HTR-8/SVneo (cell line): Measurements from ENCODE around the gene CCZ1.
"Not testable (repeated sequence)": the region's sequence is repeated elsewhere in the genome, so short reads cannot be mapped to it uniquely, and the experiment has no call there.

Experiments
- DNase-seq: peaks from one replicate; pipeline ENCODE4 v3.0.0; 2011; ENCODE audit warnings: low spot score, mixed read lengths; ENCODE audit not compliant: insufficient read length
- FAIRE-seq: peaks from 2 replicates; lab custom pipeline; 2011; peaks lifted over from hg19 to GRCh38; lab: Jason Lieb, UNC

The CCZ1 gene

GRCh38 chr7:5903002-5903401, 4.5 kb downstream of the CCZ1 start:
- FAIRE-seq, DNase-seq: not testable (repeated sequence)

GRCh38 chr7:5904726-5905125, 6.2 kb downstream of the CCZ1 start:
- not testable (repeated sequence) for FAIRE-seq, DNase-seq

- FAIRE-seq, result peak; percentile 9
- DNase-seq, result not testable (repeated sequence)
Observed at GRCh38 chr7:5908835-5909234, 10.3 kb downstream of the CCZ1 start.

GRCh38 chr7:5916529-5916928, 18.0 kb downstream of the CCZ1 start:
- not testable (repeated sequence) for DNase-seq, FAIRE-seq

GRCh38 chr7:5924180-5924579, 25.6 kb downstream of the CCZ1 start:
- not testable (repeated sequence) for FAIRE-seq, DNase-seq

GRCh38 chr7:5924630-5925029, 26.1 kb downstream of the CCZ1 start:
- not testable (repeated sequence) for FAIRE-seq

GRCh38 chr7:5926263-5926870, 27.8 kb downstream of the CCZ1 start:
- FAIRE-seq, result peak; percentile 81
- DNase-seq, result not testable (repeated sequence)

More at GRCh38 chr7:5924630-5925029, 26.1 kb downstream of the CCZ1 start:
- DNase-seq, result not testable (repeated sequence)

GRCh38 chr7:5930290-5930689, 31.8 kb downstream of the CCZ1 start:
- not testable (repeated sequence) for FAIRE-seq, DNase-seq

- not testable (repeated sequence) for FAIRE-seq, DNase-seq
Observed at GRCh38 chr7:5931250-5931649, 32.7 kb downstream of the CCZ1 start.

GRCh38 chr7:5931905-5932644, 33.5 kb downstream of the CCZ1 start:
- DNase-seq, result not testable (repeated sequence)
- FAIRE-seq, result peak; percentile 80

GRCh38 chr7:5934945-5935450, 36.5 kb downstream of the CCZ1 start:
- not testable (repeated sequence) for DNase-seq, FAIRE-seq

GRCh38 chr7:5963205-5963604, 64.7 kb downstream of the CCZ1 start:
- FAIRE-seq, DNase-seq: not testable (repeated sequence)

- DNase-seq, FAIRE-seq: not testable (repeated sequence)
Observed at GRCh38 chr7:5963810-5964209, 65.3 kb downstream of the CCZ1 start.

- peak; percentile 51 for FAIRE-seq
- DNase-seq, result not testable (repeated sequence)
Observed at GRCh38 chr7:5970347-5970911, 71.9 kb downstream of the CCZ1 start, which contains the start of gene RSPH10B. Gene RSPH10B (minus strand): TSS chr7:5970689. CDS start chr7:5967116, 3,573 bp downstream.

- FAIRE-seq, DNase-seq: not testable (repeated sequence)
Observed at GRCh38 chr7:5973580-5973979, 75.0 kb downstream of the CCZ1 start.
